ENCODE results near the gene PPM1K.
A peak's percentile ranks its signal among the peaks of the same experiment; 100 is the strongest.

PPM1K gene

GRCh38 chr4:88284439-88285234, at the start of gene PPM1K:
TSS of gene PPM1K (minus strand) at chr4:88284561. CDS start at chr4:88278583, 5,978 bp downstream.
- Histone ChIP-seq H3K4me2 (ENCODE audit: low read depth, low read length, poor library complexity, severe bottlenecking) (peak within 1 kb of the TSS; percentile 86), H3K36me3 (ENCODE audit: insufficient read depth, low read length) (no peaks in the 10 kb centered on the region), H4K20me1 (ENCODE audit: insufficient read depth, low read length, poor library complexity, severe bottlenecking) (peaks cover 19% of the 10 kb centered on the region), H3K9me2 (replicated peaks; ENCODE audit: low read depth, low read length) (no peaks in the 10 kb centered on the region), H3K79me2 (ENCODE audit: insufficient read depth, low read length) (peaks cover 37% of the 10 kb centered on the region), H3K9ac (ENCODE audit: low read depth, low read length, poor library complexity, severe bottlenecking) (peak within 1 kb of the TSS; percentile 83), H3K9me3 (ENCODE audit: insufficient read depth, low read depth, low read length) (no peaks in the 10 kb centered on the region), H3F3A (ENCODE audit: low read depth) (peaks cover 3% of the 10 kb centered on the region), H2AFZ (ENCODE audit: low read length) (peak within 1 kb of the TSS; percentile 96), H3K4me1 (ENCODE audit: insufficient read depth, low read length, poor library complexity, severe bottlenecking) (peaks cover 37% of the 10 kb centered on the region), H3K4me3 (ENCODE audit: low read length, poor library complexity, severe bottlenecking) (peak within 1 kb of the TSS; percentile 96), H3K27me3 (ENCODE audit: insufficient read depth, low read length, poor library complexity, severe bottlenecking) (no peaks in the 10 kb centered on the region)
- TF ChIP-seq CTCF (conservative IDR thresholded peaks at IDR 0.05; ENCODE audit: low read length) = no peak
- TF ChIP-seq EZH2phosphoT487 (IDR thresholded peaks at IDR 0.05; ENCODE audit: borderline replicate concordance) = no peak

- no peaks in the 10 kb centered on the region for H4K20me1 ChIP-seq (ENCODE audit: insufficient read depth, low read length, poor library complexity, severe bottlenecking)
- H3K79me2 ChIP-seq (ENCODE audit: insufficient read depth, low read length) = no peaks in the 10 kb centered on the region
- no peaks in the 10 kb centered on the region for H3K27me3 ChIP-seq (ENCODE audit: insufficient read depth, low read length, poor library complexity, severe bottlenecking)
- no peaks in the 10 kb centered on the region for H3F3A ChIP-seq (ENCODE audit: low read depth)
- H3K36me3 ChIP-seq (ENCODE audit: insufficient read depth, low read length) = no peaks in the 10 kb centered on the region
- H3K9ac ChIP-seq (ENCODE audit: low read depth, low read length, poor library complexity, severe bottlenecking) = no peak overlapping the region
- no peak overlapping the region for H3K4me3 ChIP-seq (ENCODE audit: low read length, poor library complexity, severe bottlenecking)
- no peaks in the 10 kb centered on the region for H3K9me3 ChIP-seq (ENCODE audit: insufficient read depth, low read depth, low read length)
- no peaks in the 10 kb centered on the region for H3K4me1 ChIP-seq (ENCODE audit: insufficient read depth, low read length, poor library complexity, severe bottlenecking)
- H2AFZ ChIP-seq (ENCODE audit: low read length) = no peak overlapping the region
- no peak for TF ChIP-seq CTCF (conservative IDR thresholded peaks at IDR 0.05; ENCODE audit: low read length)
- no peak for TF ChIP-seq EZH2phosphoT487 (IDR thresholded peaks at IDR 0.05; ENCODE audit: borderline replicate concordance)
- H3K9me2 ChIP-seq (replicated peaks; ENCODE audit: low read depth, low read length) = no peaks in the 10 kb centered on the region
- H3K4me2 ChIP-seq (ENCODE audit: low read depth, low read length, poor library complexity, severe bottlenecking) = no peak overlapping the region
Measured at GRCh38 chr4:88333741-88334405, 49.5 kb upstream of the PPM1K start.

- no peak overlapping the region for H2AFZ ChIP-seq (ENCODE audit: low read length)
- H4K20me1 ChIP-seq (ENCODE audit: insufficient read depth, low read length, poor library complexity, severe bottlenecking) = no peaks in the 10 kb centered on the region
- H3K9ac ChIP-seq (ENCODE audit: low read depth, low read length, poor library complexity, severe bottlenecking) = no peak overlapping the region
- no peaks in the 10 kb centered on the region for H3K9me3 ChIP-seq (ENCODE audit: insufficient read depth, low read depth, low read length)
- no peaks in the 10 kb centered on the region for H3K4me1 ChIP-seq (ENCODE audit: insufficient read depth, low read length, poor library complexity, severe bottlenecking)
- H3K4me3 ChIP-seq (ENCODE audit: low read length, poor library complexity, severe bottlenecking) = no peak overlapping the region
- no peaks in the 10 kb centered on the region for H3F3A ChIP-seq (ENCODE audit: low read depth)
- H3K9me2 ChIP-seq (replicated peaks; ENCODE audit: low read depth, low read length) = no peaks in the 10 kb centered on the region
- H3K4me2 ChIP-seq (ENCODE audit: low read depth, low read length, poor library complexity, severe bottlenecking) = no peak overlapping the region
- H3K36me3 ChIP-seq (ENCODE audit: insufficient read depth, low read length) = no peaks in the 10 kb centered on the region
- no peaks in the 10 kb centered on the region for H3K27me3 ChIP-seq (ENCODE audit: insufficient read depth, low read length, poor library complexity, severe bottlenecking)
- no peak for TF ChIP-seq EZH2phosphoT487 (IDR thresholded peaks at IDR 0.05; ENCODE audit: borderline replicate concordance)
- TF ChIP-seq CTCF (conservative IDR thresholded peaks at IDR 0.05; ENCODE audit: low read length) = no peak
- H3K79me2 ChIP-seq (ENCODE audit: insufficient read depth, low read length) = no peaks in the 10 kb centered on the region
Measured at GRCh38 chr4:88327665-88328064, 43.3 kb upstream of the PPM1K start.

All from Loucy (cell line).